ENCODE results near the gene CMBL. TPM values are rescaled to one million over a fixed set of nuclear protein-coding genes. Genes with fewer than 3 reads are reported as not detected.
A peak's percentile ranks its signal among the peaks of the same experiment; 100 is the strongest.

Gene CMBL
- total and polyA plus RNA-seq, 2 of the 13 experiments (the other 11 are each of a cell fraction or from before 2014, with no cell fraction given): 11.5 to 17.0 TPM

GRCh38 chr5:10250806-10251276, 56.9 kb downstream of the CMBL start (continued):
- TF ChIP-seq MXD4 (CRISPR knock-in tag; IDR thresholded peaks at IDR 0.05): no peak
- no peak for TF ChIP-seq RBAK (CRISPR knock-in tag; IDR thresholded peaks at IDR 0.05)
- TF ChIP-seq, protein P1, sequence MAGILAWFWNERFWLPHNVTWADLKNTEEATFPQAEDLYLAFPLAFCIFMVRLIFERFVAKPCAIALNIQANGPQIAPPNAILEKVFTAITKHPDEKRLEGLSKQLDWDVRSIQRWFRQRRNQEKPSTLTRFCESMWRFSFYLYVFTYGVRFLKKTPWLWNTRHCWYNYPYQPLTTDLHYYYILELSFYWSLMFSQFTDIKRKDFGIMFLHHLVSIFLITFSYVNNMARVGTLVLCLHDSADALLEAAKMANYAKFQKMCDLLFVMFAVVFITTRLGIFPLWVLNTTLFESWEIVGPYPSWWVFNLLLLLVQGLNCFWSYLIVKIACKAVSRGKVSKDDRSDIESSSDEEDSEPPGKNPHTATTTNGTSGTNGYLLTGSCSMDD (CRISPR knock-in tag; IDR thresholded peaks at IDR 0.05): no peak
- TF ChIP-seq, protein P2, sequence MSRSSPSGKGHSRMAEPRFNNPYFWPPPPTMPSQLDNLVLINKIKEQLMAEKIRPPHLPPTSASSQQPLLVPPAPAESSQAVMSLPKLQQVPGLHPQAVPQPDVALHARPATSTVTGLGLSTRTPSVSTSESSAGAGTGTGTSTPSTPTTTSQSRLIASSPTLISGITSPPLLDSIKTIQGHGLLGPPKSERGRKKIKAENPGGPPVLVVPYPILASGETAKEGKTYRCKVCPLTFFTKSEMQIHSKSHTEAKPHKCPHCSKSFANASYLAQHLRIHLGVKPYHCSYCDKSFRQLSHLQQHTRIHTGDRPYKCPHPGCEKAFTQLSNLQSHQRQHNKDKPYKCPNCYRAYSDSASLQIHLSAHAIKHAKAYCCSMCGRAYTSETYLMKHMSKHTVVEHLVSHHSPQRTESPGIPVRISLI (CRISPR knock-in tag; IDR thresholded peaks at IDR 0.05; ENCODE audit: borderline replicate concordance): no peak
- no peak for TF ChIP-seq BCLAF1 (IDR thresholded peaks at IDR 0.05)
- TF ChIP-seq ZNF749 (CRISPR knock-in tag; IDR thresholded peaks at IDR 0.05; ENCODE audit: borderline replicate concordance): 0 out of 2 replicates have a peak, but pooled peaks have one; percentile 3
- no peak for TF ChIP-seq FOXA3 (CRISPR knock-in tag; IDR thresholded peaks at IDR 0.05)
- no peak for TF ChIP-seq ZFY (CRISPR knock-in tag; IDR thresholded peaks at IDR 0.05)
- TF ChIP-seq NPAS2 (CRISPR knock-in tag; IDR thresholded peaks at IDR 0.05; ENCODE audit: borderline replicate concordance): no peak
- TF ChIP-seq ZMYM4 (CRISPR knock-in tag; IDR thresholded peaks at IDR 0.05): no peak
- TF ChIP-seq ZFP62 (CRISPR knock-in tag; IDR thresholded peaks at IDR 0.05): no peak
- TF ChIP-seq GFI1 (CRISPR knock-in tag; IDR thresholded peaks at IDR 0.05; ENCODE audit: borderline replicate concordance): no peak
- TF ChIP-seq GPBP1L1 (CRISPR knock-in tag; IDR thresholded peaks at IDR 0.05): no peak
- no peak for TF ChIP-seq DMAP1 (CRISPR knock-in tag; IDR thresholded peaks at IDR 0.05)
- TF ChIP-seq, protein P3, sequence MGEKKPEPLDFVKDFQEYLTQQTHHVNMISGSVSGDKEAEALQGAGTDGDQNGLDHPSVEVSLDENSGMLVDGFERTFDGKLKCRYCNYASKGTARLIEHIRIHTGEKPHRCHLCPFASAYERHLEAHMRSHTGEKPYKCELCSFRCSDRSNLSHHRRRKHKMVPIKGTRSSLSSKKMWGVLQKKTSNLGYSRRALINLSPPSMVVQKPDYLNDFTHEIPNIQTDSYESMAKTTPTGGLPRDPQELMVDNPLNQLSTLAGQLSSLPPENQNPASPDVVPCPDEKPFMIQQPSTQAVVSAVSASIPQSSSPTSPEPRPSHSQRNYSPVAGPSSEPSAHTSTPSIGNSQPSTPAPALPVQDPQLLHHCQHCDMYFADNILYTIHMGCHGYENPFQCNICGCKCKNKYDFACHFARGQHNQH (CRISPR knock-in tag; IDR thresholded peaks at IDR 0.05): no peak
- no peak for TF ChIP-seq KMT2B (CRISPR knock-in tag; IDR thresholded peaks at IDR 0.05)
- TF ChIP-seq, protein P4, sequence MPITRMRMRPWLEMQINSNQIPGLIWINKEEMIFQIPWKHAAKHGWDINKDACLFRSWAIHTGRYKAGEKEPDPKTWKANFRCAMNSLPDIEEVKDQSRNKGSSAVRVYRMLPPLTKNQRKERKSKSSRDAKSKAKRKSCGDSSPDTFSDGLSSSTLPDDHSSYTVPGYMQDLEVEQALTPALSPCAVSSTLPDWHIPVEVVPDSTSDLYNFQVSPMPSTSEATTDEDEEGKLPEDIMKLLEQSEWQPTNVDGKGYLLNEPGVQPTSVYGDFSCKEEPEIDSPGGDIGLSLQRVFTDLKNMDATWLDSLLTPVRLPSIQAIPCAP (CRISPR knock-in tag; IDR thresholded peaks at IDR 0.05; ENCODE audit: low read depth): no peak
- TF ChIP-seq, protein P5, sequence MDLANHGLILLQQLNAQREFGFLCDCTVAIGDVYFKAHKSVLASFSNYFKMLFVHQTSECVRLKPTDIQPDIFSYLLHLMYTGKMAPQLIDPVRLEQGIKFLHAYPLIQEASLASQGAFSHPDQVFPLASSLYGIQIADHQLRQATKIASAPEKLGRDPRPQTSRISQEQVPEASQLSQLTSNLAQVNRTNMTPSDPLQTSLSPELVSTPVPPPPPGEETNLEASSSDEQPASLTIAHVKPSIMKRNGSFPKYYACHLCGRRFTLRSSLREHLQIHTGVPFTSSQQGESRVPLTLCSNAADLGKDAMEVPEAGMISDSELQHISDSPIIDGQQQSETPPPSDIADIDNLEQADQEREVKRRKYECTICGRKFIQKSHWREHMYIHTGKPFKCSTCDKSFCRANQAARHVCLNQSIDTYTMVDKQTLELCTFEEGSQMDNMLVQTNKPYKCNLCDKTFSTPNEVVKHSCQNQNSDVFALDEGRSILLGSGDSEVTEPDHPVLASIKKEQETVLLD (CRISPR knock-in tag; IDR thresholded peaks at IDR 0.05; ENCODE audit: low read depth): no peak

Data from HepG2 (cell line).